ENCODE measurements around the gene PARVG. TPM values are rescaled to one million over a fixed set of nuclear protein-coding genes. Genes with fewer than 3 reads are reported as not detected.

Gene PARVG
- total RNA-seq, 2 donors from 2014 or later = 34.9 to 71.3 TPM

- TF ChIP-seq CTCF (IDR thresholded peaks at IDR 0.05) = no peak
- no peak for ATAC-seq (ENCODE audit: insufficient number of reproducible peaks, low FRiP score, low read depth)
- no peak overlapping the region for H3K4me3 ChIP-seq
- H3K9me3 ChIP-seq = no peaks in the 10 kb centered on the region
- DNase-seq (ENCODE audit: low spot score) = no peak
- H3K36me3 ChIP-seq = no peaks in the 10 kb centered on the region
- H3K27ac ChIP-seq = no peak overlapping the region
- no peaks in the 10 kb centered on the region for H3K27me3 ChIP-seq (replicated peaks; ENCODE audit: insufficient read depth)
- no peaks in the 10 kb centered on the region for H3K4me1 ChIP-seq (ENCODE audit: control insufficient read depth in 1 of 2, low read depth in 2 of 2)
These were observed 75.4 kb downstream of the PARVG start for GRCh38 chr22:44256085-44256484.

DNA sequence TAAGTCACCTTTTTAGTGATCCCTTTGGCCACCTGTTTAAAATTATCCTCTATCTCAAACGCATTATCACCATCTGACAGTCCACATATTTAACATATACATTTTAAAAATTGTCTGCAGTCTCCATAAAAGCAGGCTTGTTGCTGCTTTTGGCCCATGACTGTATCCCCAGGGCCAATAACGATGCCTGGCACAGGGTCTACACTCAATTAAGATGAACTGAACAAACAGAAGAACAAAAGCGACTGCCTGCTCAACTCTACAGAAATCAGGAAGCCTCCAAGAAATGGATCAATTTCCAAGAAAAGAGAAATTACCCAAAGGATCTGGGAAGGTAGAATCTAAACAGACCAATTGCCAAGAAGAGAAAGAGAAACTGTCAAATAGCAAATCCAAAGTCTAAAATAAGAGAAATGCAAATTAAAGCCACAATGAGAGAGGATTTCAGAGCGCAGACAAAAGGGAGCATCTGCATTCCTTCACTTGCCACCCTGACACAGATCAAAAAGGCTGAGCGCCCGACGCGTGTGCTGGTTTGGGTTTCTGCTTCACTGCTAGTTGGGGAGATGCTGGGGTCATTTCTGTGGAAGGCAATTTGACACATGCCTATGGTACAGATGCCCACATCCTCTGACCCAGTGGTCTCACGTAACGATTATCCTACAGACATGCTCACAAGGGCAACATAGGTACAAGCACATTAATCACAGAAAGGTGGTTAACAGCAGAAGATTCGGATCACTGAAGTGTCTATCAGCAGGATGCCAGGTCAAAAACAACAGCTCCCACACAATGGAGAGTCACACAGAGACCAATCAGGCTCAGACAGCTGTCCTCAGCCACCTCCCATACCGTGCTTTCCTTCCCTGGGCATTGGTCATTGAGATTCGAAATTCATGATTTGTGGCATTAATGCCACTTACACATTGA lies 76.1 kb downstream of the PARVG start:
- Histone ChIP-seq H3K4me3 (no peak overlapping the region), H3K36me3 (no peaks in the 10 kb centered on the region), H3K27ac (no peak overlapping the region), H3K9me3 (no peaks in the 10 kb centered on the region), H3K27me3 (replicated peaks; ENCODE audit: insufficient read depth) (no peaks in the 10 kb centered on the region), H3K4me1 (ENCODE audit: control insufficient read depth in 1 of 2, low read depth in 2 of 2) (no peaks in the 10 kb centered on the region)
- DNase-seq (ENCODE audit: low spot score) (no peak), ATAC-seq (ENCODE audit: insufficient number of reproducible peaks, low FRiP score, low read depth) (no peak)
- no peak for TF ChIP-seq CTCF (IDR thresholded peaks at IDR 0.05)

Other genes with a start within 250 kb of the PARVG start
- 10 to 100 TPM; 22.6 to 28.1 TPM for gene SAMM50, start 225.5 kb upstream of the PARVG start, total RNA-seq
- 10 to 100 TPM; 15.3 to 17.2 TPM for gene PARVB, start 156.6 kb upstream of the PARVG start, total RNA-seq
- gene SHISAL1, start 132.0 kb downstream of the PARVG start, total RNA-seq = 1 to 10 TPM in 1 of 2 donors, under 1 TPM in 1; 0.81 to 3.4 TPM

All from thoracic aorta (tissue), 2 donors.